GM12801 (cell line): Measurements from ENCODE around the gene ACE.

Experiments used
- TF ChIP-seq, protein P1 (sequence below): IDR thresholded peaks from one replicate; pipeline ENCODE4 v1.5.1; 2011; ENCODE audit warnings: control low read depth; ENCODE audit not compliant: insufficient read length; ENCODE audit errors: extremely low read depth

The ACE gene

DNA sequence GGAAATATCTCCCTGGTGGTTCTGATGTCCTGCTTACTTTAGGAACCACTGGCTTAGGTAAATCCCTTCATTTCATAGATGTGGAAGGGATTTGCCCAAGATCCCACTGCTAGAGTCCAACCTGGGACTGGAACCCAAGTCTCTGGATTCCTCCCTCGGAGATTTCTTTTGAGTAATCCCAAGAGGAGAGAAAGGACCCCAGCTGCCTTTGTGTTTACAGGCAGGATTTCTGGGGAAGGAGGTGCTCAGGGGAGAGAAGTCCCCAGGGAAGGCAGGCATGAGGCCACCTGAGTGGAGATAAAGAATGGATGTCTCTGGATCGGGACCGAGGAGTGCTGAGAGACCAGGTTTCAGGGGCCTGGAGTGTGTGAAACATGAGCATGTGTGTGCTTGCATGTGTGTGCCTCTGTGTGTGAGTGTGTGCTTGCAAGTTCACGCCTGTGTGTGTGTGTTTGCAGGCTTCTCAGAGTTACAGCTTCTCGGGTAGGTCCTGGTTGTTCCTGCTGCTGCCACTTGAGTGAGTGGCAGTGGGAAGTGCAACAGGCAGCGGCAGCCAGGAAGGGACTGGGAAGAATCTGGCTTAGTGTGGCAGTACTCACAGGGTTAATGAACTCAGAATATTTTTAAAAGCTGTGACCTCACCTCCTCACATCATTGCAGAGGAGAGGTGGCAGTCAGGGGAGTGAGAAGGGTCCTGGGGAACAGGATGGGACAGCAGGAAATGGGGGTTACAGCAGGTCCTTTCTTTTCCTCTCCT lies 48.5 kb downstream of the ACE start:
- TF ChIP-seq, protein P1, sequence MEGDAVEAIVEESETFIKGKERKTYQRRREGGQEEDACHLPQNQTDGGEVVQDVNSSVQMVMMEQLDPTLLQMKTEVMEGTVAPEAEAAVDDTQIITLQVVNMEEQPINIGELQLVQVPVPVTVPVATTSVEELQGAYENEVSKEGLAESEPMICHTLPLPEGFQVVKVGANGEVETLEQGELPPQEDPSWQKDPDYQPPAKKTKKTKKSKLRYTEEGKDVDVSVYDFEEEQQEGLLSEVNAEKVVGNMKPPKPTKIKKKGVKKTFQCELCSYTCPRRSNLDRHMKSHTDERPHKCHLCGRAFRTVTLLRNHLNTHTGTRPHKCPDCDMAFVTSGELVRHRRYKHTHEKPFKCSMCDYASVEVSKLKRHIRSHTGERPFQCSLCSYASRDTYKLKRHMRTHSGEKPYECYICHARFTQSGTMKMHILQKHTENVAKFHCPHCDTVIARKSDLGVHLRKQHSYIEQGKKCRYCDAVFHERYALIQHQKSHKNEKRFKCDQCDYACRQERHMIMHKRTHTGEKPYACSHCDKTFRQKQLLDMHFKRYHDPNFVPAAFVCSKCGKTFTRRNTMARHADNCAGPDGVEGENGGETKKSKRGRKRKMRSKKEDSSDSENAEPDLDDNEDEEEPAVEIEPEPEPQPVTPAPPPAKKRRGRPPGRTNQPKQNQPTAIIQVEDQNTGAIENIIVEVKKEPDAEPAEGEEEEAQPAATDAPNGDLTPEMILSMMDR, result no peak

DNA sequence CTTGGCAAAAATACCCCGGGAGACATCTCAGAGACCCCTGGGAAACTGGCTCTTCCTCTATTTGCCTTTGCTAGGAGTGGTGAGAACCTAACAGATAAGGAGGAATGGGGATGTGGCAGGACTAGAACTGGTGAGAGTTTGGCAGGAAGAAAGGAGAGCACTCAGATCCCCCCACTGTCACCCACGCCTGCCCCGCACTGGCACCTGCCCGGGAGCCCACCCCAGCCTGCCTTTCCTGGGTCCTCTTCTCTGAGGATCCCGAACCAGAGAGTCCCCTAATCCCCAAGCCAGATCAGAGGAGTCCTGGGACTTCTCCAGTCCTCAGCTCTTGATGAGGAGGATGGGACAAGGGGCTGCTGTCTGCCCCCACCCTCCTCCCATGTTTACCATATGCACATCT lies 50.0 kb downstream of the ACE start:
- TF ChIP-seq, protein P1, result no peak

DNA sequence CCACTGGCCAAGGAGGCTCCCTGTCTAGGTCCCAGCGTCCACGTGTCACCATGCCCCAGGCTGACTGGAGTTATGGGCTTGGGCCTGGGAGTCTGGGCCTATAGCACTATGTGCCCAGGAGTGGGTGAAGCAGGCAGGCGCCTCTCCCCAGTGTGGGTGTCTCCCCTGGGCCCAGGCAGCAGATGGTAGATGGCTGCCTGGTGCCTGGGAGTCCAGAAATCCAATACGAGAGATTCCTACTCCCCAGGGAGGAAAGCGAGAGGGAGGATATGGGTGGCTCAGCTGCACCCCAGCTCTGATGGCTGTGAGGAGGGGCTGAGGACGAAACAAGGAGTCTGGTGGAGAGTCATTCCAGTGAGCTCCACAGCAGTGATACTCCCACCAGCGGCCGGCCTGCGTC lies 51.3 kb downstream of the ACE start:
- TF ChIP-seq, protein P1, result no peak

DNA sequence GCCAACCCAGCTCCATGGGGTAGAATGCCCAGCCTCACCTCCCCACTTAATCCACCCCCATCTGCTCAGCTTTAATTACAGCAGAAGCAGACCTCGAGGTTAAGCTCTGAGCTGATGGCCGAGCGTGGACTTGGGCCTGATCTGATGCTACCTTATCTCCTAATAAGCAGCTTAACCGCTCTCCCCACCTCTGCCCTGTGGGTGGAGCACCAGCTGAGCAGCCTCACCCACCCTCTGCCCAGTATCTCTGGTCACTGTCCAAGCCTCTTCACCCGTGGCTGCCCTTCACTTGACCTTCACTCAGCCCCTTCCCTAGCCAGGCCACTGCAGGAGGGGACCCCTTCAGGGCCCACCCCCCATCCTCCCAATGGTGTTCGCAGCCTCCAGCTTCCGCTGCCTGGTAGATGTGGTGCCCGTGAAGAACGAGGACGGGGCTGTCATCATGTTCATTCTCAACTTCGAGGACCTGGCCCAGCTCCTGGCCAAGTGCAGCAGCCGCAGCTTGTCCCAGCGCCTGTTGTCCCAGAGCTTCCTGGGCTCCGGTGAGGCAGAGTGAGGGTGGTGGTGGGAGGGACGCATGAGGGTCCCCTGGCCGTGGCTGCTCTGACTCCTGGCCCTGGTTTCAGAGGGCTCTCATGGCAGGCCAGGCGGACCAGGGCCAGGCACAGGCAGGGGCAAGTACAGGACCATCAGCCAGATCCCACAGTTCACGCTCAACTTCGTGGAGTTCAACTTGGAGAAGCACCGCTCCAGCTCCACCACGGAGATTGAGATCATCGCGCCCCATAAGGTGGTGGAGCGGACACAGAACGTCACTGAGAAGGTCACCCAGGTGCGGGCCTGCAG lies 53.1 kb downstream of the ACE start:
- TF ChIP-seq, protein P1, result no peak

DNA sequence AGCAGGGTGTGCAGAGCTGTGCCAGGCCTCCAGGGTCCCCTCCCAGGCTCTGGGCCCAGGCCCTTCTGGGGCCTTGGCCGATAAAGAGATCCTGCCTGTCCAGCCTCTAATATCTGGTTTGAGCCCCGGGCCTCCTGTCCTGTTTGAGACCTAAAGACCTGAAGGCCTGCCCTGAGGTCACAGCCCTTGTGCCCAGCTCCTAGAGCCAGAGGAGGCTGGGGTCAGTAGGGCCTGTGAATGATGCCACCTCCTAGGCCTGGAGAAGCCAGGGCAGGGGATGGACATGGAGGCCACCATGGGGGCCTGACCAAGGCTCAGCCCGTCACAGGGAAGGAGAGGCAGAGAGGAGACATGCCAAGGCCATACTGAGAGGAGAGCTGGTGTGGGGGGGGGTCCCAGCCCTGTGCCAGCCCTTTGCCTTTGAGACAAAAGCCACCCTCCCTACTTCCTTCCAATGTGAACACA lies 53.7 kb downstream of the ACE start:
- TF ChIP-seq, protein P1, result no peak

DNA sequence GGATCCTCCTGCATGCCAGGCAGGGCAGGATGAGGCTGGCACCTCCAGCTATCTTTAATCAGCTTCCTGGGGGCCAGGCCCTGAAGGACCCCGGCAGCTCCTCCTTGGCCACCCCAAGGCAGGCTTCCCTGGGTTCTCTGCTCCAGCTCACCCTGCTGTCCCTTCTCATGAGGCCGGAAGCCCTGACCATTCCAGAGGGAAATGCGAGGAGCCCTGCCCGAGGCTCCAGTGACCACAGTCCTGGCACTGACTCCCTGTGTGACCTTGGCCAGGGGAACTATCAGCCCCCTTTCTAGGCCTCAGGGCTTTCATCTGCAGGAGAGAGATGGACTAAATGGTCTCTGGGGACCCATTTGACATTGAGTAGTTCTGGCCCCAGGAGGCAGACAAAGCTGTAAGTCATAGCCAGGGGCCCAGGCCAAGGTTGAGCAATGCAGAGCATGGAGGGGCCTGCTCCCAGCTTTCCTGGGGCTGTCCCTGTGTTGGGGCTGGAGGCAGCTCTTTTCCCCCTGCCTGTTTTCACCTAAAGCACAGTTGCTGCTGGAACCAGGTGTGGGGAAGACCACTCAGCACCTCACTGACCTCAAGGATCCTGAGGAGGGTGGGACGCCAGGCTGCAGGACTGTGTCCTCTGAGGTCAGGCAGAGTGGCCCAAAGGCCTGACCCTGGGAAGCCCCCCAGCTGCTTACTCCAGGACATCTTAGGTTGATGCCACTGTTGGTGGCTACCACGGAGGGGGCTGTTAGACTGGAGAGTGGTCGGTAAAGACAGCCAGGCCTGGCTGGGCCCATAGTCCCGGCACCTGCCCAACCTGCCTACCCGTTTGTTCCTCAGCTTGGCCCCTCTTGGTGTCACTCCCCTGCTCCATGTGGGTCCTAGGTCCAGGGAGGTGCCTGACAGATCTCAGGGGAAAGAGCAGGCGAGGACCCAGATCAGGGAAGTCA lies 54.4 kb downstream of the ACE start:
- TF ChIP-seq, protein P1, result no peak
